Stimulated activated memory B cell treated with anti-CD40 and anti-IgM and Interleukin-4, amounts not matched to agents 10 μg/mL and 1 μg/mL and 100 μg/mL, for 72 hours (primary cell): Measurements from ENCODE around the gene LRRC27.
A peak's percentile ranks its signal among the peaks of the same experiment; 100 is the strongest.

Experiments
- ATAC-seq: fragments of 150-1000 bp; cut with Tn5 transposase; 2 replicates; pipeline ENCODE4 v1.10.0; 2021
- H3K27ac Mint-ChIP-seq: one replicate; pipeline ENCODE4 v1.8.0; 2022; ENCODE audit warnings: mild to moderate bottlenecking, mixed read lengths
- H3K27me3 Mint-ChIP-seq: one replicate; pipeline ENCODE4 v1.8.0; 2022; ENCODE audit warnings: mixed read lengths
- H3K36me3 Mint-ChIP-seq: one replicate; pipeline ENCODE4 v1.8.0; 2022; ENCODE audit warnings: mixed read lengths
- H3K4me1 Mint-ChIP-seq: one replicate; pipeline ENCODE4 v1.8.0; 2022; ENCODE audit warnings: mixed read lengths
- H3K4me3 Mint-ChIP-seq: one replicate; pipeline ENCODE4 v1.8.0; 2022; ENCODE audit warnings: mild to moderate bottlenecking, moderate library complexity, mixed read lengths
- H3K9me3 Mint-ChIP-seq: one replicate; pipeline ENCODE4 v1.8.0; 2022; ENCODE audit warnings: mixed read lengths

LRRC27 gene

DNA sequence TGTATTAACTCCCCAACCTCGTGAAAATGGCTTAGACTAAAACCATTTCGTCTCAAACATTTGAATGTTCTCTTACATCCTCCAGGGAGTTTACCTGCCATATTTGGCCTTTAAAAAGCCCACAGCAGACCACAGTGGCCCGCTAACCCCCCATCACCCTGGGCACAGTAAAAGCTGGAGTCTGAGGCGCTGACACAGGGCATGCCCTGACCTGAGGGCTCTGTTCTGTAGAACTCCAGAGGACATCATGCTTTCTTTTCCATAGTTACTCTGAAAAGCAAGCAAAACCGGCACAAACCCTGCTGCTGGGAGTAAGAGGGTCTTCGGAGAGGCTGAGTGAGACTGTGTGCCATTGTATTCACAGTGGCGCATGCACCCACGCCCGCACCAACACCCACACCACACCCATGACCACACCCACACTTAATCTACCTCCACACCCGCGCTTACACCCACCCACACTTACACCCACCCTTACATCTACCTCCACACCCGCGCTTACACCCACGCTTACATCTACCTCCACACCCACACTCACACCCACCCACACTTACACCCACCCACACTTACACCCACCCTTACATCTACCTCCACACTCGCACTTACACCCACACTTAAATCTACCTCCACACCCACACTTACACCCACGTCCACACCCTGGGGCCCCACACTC lies 32.1 kb downstream of the LRRC27 start:
- Mint-ChIP-seq H3K4me3 (no peak overlapping the region), H3K9me3 (peaks cover 7% of the 10 kb centered on the region), H3K36me3 (peaks cover 49% of the 10 kb centered on the region), H3K27me3 (no peaks in the 10 kb centered on the region), H3K27ac (peak overlapping the region; percentile 20), H3K4me1 (peaks cover 10% of the 10 kb centered on the region)
- peak; percentile 73 for ATAC-seq

DNA sequence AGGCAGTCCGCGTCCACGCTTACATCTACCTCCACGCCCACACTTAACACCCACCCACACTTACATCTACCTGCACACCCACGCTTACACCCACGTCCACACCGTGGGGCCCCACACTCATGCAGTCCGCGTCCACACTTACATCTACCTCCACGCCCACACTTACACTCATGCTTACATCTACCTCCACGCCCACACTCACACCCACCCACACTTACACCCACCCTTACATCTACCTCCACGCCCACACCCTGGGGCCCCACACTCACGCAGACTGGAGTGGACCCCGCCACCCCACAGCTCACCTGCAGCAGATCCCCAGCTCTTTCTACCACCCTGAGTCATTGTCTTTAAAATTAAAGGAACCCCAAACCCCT lies 32.6 kb downstream of the LRRC27 start:
- peak overlapping the region; percentile 20 for H3K27ac Mint-ChIP-seq

DNA sequence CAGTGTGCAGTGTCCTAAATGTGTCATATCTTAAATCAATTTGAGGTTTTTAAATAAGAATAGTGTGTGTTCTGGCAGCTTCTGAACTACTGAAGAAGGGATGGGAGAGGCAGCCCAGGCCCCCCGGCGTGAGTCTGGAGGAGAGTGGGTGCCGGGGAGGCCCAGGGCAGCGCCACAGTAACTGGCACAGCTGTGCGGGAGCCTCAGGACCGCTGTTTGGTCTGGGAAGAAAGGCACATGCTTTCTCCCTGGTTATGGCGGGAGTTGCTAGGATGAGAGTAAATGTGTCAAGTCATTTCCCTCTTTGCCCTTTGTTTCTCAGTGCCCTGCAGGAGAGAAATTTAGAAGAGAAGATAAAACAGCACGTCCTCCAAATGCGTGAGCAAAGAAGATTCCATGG lies 33.1 kb downstream of the LRRC27 start:
- peaks cover 7% of the 10 kb centered on the region for H3K9me3 Mint-ChIP-seq
- H3K4me1 Mint-ChIP-seq: peaks cover 10% of the 10 kb centered on the region
- no peaks in the 10 kb centered on the region for H3K27me3 Mint-ChIP-seq
- H3K27ac Mint-ChIP-seq: peak overlapping the region; percentile 20
- H3K36me3 Mint-ChIP-seq: peaks cover 52% of the 10 kb centered on the region
- no peak overlapping the region for H3K4me3 Mint-ChIP-seq
- no peak for ATAC-seq

More for the DNA sequence above, 32.6 kb downstream of the LRRC27 start:
- peaks cover 10% of the 10 kb centered on the region for H3K4me1 Mint-ChIP-seq
- H3K9me3 Mint-ChIP-seq: peaks cover 7% of the 10 kb centered on the region
- ATAC-seq: peak; percentile 64
- peak overlapping the region; percentile 3 for H3K4me3 Mint-ChIP-seq
- H3K36me3 Mint-ChIP-seq: peaks cover 52% of the 10 kb centered on the region
- no peaks in the 10 kb centered on the region for H3K27me3 Mint-ChIP-seq

DNA sequence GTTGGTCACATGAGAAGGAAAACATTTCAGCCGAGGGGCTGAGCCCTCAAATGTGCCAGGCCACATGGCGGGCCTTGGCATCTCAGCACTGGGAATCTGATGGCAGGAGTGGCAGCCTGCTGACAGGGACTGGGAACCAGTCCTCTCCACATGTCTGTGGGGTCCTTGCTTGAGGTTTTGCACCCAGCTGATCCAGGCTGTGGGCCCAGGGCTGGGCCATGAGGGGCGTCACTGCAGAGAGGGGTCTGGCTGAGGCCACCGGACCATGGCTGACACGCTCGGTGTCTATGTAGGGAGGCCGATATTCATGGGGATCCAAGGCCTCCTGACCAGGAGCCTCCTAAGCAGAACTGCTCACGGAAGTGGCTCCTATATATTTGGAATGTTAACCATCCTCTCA lies 34.0 kb downstream of the LRRC27 start:
- Mint-ChIP-seq H3K9me3 (peaks cover 7% of the 10 kb centered on the region), H3K36me3 (peaks cover 52% of the 10 kb centered on the region), H3K27me3 (peaks cover 4% of the 10 kb centered on the region), H3K27ac (no peak overlapping the region), H3K4me1 (peaks cover 10% of the 10 kb centered on the region), H3K4me3 (no peak overlapping the region)
- no peak for ATAC-seq

DNA sequence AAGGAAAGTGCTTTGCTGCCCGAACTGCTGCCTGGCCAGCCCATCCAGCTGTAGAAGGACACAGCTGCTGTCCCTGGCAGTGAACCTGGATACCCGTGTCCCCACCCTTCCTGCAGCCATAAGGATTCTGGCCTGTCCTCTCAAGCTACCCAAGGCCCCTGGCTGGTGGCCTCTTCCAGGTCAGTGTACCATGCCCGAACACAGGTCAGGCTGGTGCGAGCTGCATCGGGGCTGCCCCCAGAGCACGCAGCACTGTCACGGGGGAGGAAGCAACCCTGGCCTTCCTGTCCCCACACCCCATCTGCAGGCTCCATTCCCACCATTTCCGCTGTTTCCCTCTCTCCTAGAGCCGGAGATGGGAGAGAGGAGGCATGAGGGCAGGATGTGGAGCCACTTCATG lies 34.5 kb downstream of the LRRC27 start:
- Mint-ChIP-seq H3K4me3 (no peak overlapping the region), H3K27ac (no peak overlapping the region), H3K36me3 (peaks cover 52% of the 10 kb centered on the region), H3K9me3 (peaks cover 7% of the 10 kb centered on the region), H3K27me3 (peaks cover 9% of the 10 kb centered on the region), H3K4me1 (peaks cover 10% of the 10 kb centered on the region)
- no peak for ATAC-seq

DNA sequence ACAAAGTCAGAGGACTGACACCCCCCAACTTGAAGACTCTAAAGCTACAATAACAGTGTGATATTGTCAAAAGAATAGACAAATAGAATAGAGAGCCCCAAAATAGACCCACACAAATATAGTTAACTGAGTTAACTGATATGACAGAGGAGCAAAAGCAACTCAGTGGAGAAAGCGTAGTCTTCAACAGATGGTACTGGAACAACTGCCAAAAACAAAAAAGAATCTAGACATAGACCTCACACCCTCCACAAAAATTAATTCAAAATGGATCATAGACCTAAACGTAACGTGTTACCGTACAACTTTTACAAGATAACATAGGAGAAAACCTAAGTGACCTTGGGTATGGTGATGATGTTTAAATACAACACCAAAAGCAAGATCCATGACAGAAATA lies 36.4 kb downstream of the LRRC27 start:
- Mint-ChIP-seq H3K36me3 (peaks cover 45% of the 10 kb centered on the region), H3K27me3 (peaks cover 18% of the 10 kb centered on the region), H3K4me3 (no peak overlapping the region), H3K9me3 (peaks cover 7% of the 10 kb centered on the region), H3K4me1 (peaks cover 16% of the 10 kb centered on the region), H3K27ac (no peak overlapping the region)
- ATAC-seq: no peak

DNA sequence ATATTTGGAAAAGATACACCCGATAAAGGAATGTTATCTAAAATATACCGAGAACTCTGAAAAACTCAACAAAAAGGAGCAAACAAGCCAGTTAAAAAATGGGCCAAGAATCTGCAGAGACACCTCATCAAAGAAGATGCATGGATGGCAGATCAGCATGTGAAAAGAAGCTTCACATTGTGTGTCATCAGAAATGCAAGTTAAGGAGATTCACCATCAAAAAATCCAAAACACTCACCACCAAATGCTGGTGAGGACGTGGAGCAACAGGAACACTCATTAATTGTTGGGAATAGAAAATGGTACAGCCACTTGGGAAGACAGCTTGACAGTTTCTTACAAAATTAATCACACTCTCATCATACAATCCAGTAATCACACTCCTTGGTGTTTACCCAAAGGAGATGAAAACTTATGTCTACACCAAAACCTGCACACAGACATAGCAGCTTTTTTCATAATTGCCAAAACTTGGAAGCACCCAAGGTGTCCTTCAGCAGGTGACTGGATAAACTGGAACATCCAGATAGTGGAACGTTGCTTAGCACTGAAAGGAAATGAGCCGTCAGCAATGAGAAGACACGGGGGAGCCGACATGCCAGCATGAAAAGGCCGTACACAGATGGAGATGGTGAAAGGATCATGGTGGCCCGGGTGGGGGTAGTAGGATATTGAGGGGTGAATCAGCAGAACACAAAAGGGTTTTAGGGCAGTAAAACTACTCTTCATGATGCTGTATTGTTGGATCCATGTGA lies 37.1 kb downstream of the LRRC27 start:
- Mint-ChIP-seq H3K9me3 (peaks cover 7% of the 10 kb centered on the region), H3K4me1 (peaks cover 14% of the 10 kb centered on the region), H3K27me3 (peaks cover 18% of the 10 kb centered on the region), H3K27ac (no peak overlapping the region), H3K36me3 (peaks cover 44% of the 10 kb centered on the region), H3K4me3 (no peak overlapping the region)
- no peak for ATAC-seq

DNA sequence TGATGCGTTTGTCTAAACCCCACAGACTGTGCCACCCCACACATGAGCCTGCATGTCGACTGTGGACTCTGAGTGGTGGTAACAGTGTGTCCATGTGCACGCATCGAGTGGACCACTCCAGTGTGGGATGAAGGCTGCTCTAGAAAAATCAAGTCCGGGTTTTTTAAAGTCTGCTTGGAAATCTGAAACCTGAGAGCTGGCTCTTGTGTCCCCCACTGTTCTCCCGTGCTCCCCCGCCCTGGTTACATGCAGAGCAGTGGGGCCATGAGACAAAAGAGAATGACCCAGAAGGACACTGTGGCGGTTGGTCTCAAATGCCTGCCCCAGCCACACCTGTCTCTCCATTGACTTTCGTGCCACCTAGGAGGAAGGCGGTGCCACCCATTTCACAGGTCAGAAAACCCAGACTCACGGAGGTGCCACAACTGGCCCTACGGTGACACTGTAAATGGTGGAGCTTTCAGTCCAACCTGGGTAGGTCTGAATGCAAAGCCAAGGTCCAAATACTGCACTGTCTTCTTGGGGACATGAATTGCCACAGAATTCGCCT lies 37.7 kb downstream of the LRRC27 start:
- Mint-ChIP-seq H3K27me3 (peaks cover 18% of the 10 kb centered on the region), H3K27ac (no peak overlapping the region), H3K36me3 (peaks cover 37% of the 10 kb centered on the region), H3K4me1 (peaks cover 7% of the 10 kb centered on the region), H3K9me3 (peaks cover under 1% of the 10 kb centered on the region), H3K4me3 (no peak overlapping the region)
- ATAC-seq: no peak

DNA sequence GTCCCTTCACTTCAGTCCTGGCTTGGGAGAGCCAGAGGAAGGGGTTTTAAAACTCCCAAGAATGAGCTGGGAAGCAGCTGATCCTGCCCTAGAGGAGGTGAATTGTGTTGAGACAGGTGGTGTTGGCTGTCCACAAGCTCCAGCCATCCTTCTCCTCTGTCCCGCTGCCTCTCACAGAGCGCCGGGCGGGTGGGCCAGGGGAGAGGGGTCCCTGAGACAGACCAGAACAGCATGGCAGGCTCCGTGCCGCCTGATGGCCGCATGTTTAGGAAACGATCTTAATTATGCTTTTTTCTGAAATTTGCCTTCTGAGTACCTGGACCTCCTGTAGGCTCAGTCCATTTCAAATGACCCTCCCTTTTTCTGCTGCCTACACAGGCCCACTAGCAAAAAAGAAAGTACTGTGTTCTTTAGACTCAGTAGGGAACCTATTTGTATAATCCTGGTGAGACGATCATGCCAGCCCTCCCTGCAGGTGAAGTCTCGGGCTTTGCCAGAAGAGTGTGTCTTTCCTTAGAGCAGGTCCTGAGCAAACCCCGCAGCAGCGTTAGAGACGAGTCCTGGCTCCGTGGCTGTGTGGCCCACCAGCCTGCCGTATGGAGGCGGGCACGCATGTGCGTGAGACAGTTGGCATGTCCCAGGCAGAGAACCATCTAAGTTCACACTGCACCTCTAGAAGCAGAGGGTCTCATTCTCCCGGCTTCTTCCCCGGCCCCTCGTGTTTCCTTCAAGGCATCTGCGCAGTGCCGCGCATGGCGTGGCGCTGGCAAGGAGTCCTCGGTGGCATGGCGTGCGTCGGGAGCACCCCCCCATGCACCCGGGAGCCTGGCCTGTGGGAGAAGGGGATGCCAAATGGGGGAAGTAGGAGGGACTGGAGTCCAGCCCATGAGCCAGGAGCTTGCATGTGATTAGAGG lies 38.7 kb downstream of the LRRC27 start:
- peaks cover 18% of the 10 kb centered on the region for H3K27me3 Mint-ChIP-seq
- no peaks in the 10 kb centered on the region for H3K9me3 Mint-ChIP-seq
- peaks cover 28% of the 10 kb centered on the region for H3K36me3 Mint-ChIP-seq
- no peak overlapping the region for H3K27ac Mint-ChIP-seq
- no peak for ATAC-seq
- peaks cover 6% of the 10 kb centered on the region for H3K4me1 Mint-ChIP-seq
- H3K4me3 Mint-ChIP-seq: no peak overlapping the region

DNA sequence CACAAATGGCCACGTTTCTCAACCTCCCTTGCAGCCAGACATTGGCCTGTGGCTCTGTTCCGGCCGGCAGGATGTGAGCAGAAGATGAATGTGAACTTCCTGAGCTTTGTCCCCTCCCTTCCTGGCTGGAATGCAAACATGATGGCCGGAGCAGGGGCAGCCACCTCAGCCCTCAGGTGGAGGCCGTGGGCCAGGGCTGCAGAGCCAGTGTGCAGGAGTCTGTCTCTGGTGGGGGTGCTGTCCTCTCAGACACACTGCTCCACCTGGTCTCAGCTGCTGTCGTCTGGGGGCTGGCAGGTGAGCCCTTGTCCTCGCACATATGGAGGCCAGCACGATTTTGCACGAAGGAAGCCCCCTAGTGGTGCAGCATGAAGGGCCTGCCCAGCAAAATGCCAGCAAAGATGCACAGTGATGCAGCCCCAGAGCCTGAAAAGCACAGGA lies 39.7 kb downstream of the LRRC27 start:
- Mint-ChIP-seq H3K36me3 (peaks cover 25% of the 10 kb centered on the region), H3K27ac (no peak overlapping the region), H3K4me1 (peaks cover 6% of the 10 kb centered on the region), H3K4me3 (no peak overlapping the region), H3K27me3 (peaks cover 18% of the 10 kb centered on the region), H3K9me3 (no peaks in the 10 kb centered on the region)
- no peak for ATAC-seq

DNA sequence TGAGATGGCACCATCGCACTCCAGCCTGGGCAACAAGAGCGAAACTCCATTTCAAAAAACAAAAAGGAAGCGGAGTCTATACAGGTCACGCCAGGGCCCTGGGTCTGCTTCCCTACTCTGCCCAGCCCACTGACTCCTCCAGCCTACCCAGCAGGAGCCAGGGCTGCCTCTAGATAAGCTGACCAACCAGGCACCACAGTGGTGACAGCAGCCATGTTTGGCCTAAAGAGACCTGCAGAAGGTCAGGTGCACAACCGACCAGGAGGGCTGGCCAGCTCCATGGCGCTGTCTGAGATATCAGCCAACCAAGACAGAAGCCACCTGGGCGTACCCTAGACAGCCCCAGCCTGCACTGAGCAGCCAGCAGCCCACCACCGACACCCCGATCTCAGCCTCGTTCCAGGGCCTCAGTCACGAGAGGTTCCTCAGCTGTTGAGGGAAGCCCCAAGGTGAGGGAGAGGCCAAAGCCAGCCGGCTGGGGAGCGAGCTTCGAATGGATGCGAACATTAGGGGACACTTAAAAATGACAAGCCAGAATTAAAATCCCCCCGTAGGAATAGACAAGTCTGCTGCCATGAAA lies 40.6 kb downstream of the LRRC27 start:
- Mint-ChIP-seq H3K27ac (no peak overlapping the region), H3K9me3 (no peaks in the 10 kb centered on the region), H3K4me1 (peaks cover 6% of the 10 kb centered on the region), H3K4me3 (no peak overlapping the region), H3K27me3 (peaks cover 18% of the 10 kb centered on the region), H3K36me3 (peaks cover 15% of the 10 kb centered on the region)
- ATAC-seq: no peak

DNA sequence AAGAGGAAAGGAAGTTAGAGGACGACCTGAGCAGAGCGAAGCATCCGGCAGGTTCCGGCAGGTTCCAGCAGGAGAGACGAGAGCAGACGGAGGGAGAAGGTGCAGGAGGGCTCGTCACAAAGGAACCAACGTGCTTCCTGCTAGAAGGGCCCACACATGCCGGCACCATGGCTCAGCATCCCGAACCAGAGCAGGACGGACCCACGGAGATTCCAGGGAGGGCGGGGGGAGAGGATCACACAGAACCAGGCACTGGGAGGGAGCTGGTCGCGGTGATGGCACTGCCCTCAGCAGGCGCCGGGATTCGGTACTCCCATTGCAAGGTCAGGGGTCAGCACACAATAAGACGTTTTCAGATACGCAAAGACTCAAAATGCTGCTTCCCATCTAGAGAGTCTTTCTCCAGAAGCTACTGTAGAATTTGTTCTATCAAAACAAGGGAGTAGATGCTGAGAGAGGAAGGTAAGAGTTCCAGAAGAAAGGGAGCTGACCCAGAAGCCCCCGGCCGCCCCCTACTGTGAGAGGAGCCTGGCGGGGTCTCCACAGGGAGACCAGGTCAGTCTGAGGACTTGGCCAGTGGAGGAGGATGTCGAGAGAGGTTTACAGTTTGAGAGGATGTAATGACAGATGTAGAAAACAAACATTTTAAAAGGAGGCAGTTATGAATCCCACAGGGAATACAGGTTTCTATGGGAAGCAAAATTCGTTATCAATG lies 41.4 kb downstream of the LRRC27 start:
- no peaks in the 10 kb centered on the region for H3K9me3 Mint-ChIP-seq
- H3K4me3 Mint-ChIP-seq: no peak overlapping the region

DNA sequence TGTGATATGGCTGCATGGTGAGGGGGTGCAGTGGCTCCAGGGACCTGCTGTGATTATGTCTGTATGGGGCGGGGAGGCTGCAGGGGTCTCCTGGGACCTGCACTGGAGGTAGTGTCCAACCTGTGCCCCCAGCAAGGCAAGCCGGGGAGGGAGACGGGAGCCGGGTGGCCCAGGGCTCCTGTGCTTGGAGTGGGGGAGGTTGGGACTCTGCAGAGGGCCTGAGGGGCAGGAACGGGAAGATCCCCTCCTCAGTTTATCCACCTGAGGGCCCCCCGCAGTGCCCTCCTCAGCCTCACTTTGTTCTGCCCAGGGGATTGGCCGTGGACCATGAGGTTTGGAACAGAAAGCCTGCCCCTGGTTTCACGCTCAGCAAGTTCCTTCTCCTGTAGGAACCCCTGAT lies 42.2 kb downstream of the LRRC27 start:
- no peaks in the 10 kb centered on the region for H3K9me3 Mint-ChIP-seq
- peaks cover 6% of the 10 kb centered on the region for H3K4me1 Mint-ChIP-seq
- H3K27ac Mint-ChIP-seq: no peak overlapping the region
- peaks cover 18% of the 10 kb centered on the region for H3K27me3 Mint-ChIP-seq
- H3K36me3 Mint-ChIP-seq: peaks cover 3% of the 10 kb centered on the region
- ATAC-seq: no peak
- no peak overlapping the region for H3K4me3 Mint-ChIP-seq

More for the DNA sequence above, 41.4 kb downstream of the LRRC27 start:
- Mint-ChIP-seq H3K4me1 (peaks cover 6% of the 10 kb centered on the region), H3K27ac (no peak overlapping the region), H3K27me3 (peaks cover 18% of the 10 kb centered on the region), H3K36me3 (peaks cover 9% of the 10 kb centered on the region)
- no peak for ATAC-seq

DNA sequence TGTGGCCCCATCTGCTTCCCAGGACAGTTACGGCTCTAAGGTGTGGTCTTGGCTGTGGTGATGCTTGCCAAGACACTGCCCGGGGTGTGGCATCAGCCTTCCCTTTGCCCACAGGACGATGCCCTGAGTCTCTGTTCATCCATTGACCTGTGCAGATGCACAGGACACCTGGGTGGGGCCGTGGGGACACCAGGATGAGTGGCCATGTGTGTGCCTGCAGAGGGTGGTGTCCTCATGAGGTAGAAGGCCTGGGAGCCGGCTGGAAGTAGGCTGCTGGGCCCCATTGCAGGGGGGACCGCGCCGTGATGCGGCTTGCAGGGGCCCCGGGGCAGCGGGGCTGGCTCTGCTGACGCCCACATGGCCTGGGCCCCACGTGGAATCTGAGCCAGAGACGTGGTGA lies 42.6 kb downstream of the LRRC27 start:
- peaks cover 6% of the 10 kb centered on the region for H3K4me1 Mint-ChIP-seq
- H3K4me3 Mint-ChIP-seq: no peak overlapping the region
- no peak for ATAC-seq
- H3K9me3 Mint-ChIP-seq: no peaks in the 10 kb centered on the region
- H3K36me3 Mint-ChIP-seq: peaks cover 6% of the 10 kb centered on the region
- H3K27me3 Mint-ChIP-seq: peaks cover 18% of the 10 kb centered on the region
- H3K27ac Mint-ChIP-seq: no peak overlapping the region
